Limb (tissue), 2 donors: ENCODE measurements around the gene TMEM233.
"Not testable (repeated sequence)": the region's sequence is repeated elsewhere in the genome, so short reads cannot be mapped to it uniquely, and the experiment has no call there.

Experiments used
- DNase-seq, 2 donors: peaks; one replicate each; pipeline ENCODE4 v3.0.0-alpha.2; 2016; ENCODE audit errors: extremely low spot score in 2 of 2

Gene TMEM233

GRCh38 chr12:119603767-119604166 is 10.2 kb downstream of the TMEM233 start:
- DNase-seq, result no peak

GRCh38 chr12:119609358-119609757 is 15.8 kb downstream of the TMEM233 start:
- no peak for DNase-seq

GRCh38 chr12:119613319-119613936 is 19.9 kb downstream of the TMEM233 start:
- DNase-seq, result no peak

DNA sequence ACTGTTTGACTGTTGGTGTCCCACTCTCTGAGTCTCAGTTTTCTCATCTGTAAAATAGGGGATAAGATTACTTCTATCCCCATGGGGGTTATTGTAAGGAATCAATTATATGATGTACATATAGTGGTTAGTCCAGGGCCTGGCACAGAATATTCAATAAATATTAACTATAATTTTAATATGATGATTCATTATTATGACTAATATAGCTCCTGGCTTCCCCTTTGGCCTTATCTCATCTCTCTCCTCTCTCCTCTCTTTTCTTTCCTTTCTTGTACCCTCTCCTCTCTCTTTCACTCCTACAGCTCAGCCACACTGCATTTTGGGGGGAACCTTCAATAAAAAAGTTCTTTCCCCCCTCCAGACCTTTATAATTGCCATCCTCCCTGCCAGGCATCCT is 21.1 kb downstream of the TMEM233 start:
- DNase-seq, result no peak

DNA sequence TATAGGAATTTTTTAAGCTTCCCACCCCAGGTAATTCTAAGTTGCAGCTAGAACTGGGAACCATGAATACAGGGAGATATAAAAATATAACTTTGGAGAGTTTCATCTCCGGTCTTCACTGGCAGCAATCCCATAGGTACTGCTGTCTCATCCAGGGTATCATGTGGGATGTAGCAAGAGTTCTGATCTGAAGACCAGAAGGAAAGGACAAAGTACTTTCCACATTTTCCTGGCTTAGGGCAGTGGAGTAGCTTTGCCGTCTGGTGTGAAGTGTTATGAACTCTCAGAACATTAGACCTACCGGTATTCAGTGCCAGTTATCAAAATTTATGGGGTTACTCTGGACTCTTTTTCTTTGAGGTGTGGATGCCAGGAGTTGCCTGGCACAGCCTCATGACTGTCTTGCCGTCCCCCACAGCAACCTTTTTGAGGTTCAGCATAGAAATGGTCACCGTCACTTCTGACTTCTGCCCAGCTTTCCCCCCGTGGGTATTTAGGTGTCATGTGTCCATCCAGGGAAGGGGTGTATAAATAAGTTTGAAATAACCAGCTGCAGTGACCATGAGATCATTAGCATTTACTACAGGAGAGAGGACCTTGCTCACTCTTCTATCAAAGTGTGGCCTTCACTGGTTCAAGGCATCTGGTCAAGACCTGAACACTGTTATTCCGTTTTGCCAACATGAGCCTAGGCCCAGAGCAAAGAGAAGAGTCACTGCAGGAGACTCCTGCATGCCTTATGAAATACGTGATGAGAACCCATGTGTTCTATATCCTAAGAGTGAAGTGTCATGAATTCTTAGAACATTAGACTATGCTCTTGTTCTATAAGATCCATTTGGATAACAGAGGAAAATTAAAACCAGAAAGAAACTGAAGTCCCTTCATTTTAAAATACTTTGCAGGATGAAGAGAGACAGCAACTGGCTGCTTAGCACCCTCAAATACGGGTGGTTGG is 22.2 kb downstream of the TMEM233 start:
- DNase-seq, result no peak

GRCh38 chr12:119618328-119618896 is 24.8 kb downstream of the TMEM233 start:
- DNase-seq, result not testable (repeated sequence)

DNA sequence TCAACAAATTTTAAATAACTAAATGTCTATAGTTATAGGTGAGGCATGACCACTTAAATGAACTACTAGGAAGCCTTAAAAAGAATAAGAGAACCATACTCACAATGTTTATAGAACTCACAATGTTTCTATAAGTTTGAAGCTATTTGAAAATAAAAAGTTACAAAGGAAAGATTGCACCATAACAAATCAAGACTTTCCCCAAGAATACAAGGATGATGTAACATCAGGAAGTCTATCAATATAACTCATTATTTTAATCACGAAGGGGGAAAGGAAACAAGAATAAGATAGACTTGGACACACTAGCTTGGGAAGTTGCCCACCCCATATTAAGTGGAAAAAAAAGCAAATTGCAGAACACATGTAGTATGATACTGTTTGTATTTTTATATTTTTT is 26.9 kb downstream of the TMEM233 start:
- no peak for DNase-seq

GRCh38 chr12:119621878-119622277 is 28.3 kb downstream of the TMEM233 start:
- no peak for DNase-seq

GRCh38 chr12:119624966-119625365 is 31.4 kb downstream of the TMEM233 start:
- no peak for DNase-seq

- no peak for DNase-seq
Observed at GRCh38 chr12:119627019-119627643, 33.6 kb downstream of the TMEM233 start.

DNA sequence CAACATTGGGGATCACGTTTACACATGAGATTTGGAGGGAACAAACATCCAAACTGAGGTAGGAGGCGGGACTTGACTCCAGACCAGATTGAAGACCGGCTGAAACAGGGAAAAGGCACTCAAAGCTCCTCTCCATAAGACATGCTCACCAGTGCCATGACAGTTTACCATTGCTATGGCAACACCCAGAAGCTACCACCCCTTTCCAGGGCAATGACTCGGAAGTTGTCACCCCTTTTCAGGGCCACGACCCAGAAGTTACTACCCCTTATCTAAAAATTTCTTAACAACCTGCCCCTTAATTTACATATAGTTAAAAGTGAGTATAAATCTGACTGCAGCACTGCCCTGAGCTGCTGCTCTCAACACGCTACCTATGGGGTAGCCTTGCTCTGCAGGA is 34.1 kb downstream of the TMEM233 start:
- DNase-seq, result no peak

DNA sequence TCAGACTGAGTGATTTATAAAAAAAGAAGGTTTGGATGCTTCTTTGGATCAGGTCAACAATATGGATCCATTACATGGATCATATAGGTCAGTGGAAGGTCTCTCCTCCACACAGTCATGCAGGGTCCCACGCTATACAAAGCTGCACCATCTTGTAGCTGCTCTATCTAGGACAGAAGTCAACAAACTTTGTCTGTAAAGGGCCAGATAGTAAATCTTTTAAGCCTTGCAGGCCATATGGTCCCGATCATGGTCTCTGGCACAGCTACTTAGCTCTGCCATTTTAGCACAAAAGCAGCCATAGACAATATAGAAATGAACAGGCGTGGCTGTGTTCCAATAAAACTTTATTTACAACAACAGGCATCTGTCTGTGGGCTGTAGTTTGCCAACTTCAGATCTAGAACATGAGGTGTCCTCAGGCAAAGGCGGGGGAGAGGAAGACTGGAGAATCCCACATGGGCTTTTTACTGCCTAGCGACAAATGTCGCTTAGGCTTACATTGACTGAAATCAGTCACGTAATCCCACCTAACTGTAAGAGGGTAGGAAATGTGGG is 36.7 kb downstream of the TMEM233 start:
- DNase-seq, result no peak

- no peak for DNase-seq
Observed at GRCh38 chr12:119630962-119631550, 37.5 kb downstream of the TMEM233 start.

- no peak for DNase-seq
Observed at GRCh38 chr12:119631930-119632678, 38.5 kb downstream of the TMEM233 start.

- no peak for DNase-seq
Observed at GRCh38 chr12:119634743-119635142, 41.2 kb downstream of the TMEM233 start.

DNA sequence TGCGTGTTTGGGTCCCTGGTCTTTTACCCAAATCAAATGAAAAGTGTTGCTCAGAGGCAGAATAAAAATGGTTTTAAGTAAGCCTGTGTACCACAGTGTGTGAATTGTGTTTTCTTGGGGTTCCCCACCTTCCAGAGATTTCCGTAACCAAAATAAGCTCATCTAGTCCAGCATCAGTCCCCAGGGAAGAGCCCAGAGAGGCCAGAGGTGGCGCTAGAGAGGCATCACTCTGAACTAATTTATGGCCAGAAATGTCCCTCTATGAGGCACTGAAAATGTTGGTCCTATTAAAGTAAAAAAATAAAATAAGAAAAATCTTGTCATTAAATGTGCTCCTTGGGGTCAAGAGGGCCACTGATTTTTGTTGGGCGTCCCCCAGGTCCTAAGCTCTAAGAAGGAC is 49.4 kb downstream of the TMEM233 start:
- DNase-seq, result no peak

DNA sequence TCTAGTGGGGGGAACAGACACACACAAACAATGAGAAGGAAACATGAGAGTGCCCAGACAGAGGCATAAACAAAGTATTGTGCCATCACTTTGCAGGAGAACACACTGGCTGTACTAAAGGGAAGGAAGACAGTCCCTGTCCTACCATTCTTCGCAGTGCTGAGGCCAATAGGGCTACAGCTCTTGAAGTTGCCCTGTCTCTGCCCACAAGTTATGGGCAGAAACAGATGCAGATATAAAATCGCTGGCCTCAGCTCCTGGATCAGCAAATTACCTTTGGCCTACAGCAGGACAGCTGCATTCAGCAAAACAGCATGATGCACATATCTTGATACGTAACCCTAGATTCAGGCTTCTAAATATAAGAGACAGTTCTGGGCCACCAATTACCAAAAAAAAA is 51.4 kb downstream of the TMEM233 start:
- no peak for DNase-seq

- no peak for DNase-seq
Observed at GRCh38 chr12:119645535-119646059, 52.0 kb downstream of the TMEM233 start.

GRCh38 chr12:119649202-119649808 is 55.7 kb downstream of the TMEM233 start:
- no peak for DNase-seq

DNA sequence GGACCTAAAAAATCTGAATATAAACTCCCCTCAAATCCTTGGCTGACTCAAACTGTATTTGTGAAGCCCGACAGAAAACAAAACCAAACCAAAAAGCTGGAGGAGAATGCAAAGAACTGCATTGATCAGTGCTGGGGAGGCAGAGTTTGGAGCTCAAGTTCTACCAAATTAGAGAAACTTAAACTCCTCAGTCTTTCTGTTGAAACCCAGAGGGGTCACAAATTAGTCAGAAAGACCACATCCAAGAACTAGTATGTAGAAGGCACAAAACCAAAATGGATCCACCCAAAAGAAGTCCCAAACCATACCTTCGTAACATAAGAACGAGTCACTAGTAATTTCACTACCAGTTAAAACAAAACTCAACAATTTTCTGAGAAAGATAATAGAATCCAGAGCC is 59.1 kb downstream of the TMEM233 start:
- no peak for DNase-seq
